Skeletal muscle cell (primary cell): ENCODE measurements around the gene GNB5.
"Not testable (repeated sequence)": the region's sequence is repeated elsewhere in the genome, so short reads cannot be mapped to it uniquely, and the experiment has no call there.

ENCODE experiments used
- DNase-seq: peaks from one replicate; pipeline ENCODE4 v3.0.0-alpha.2; 2010; ENCODE audit warnings: low read depth
- H3K4me3 ChIP-seq: 2 replicates; pipeline ENCODE4 v1.5.1; 2011; ENCODE audit warnings: low read depth, mild to moderate bottlenecking, control low read depth, low read length, moderate library complexity

The GNB5 gene

GRCh38 chr15:52100807-52101442 lies 90.3 kb downstream of the GNB5 start:
- no peak overlapping the region for H3K4me3 ChIP-seq
- DNase-seq = peak; percentile 83

GRCh38 chr15:52099651-52100272 lies 91.4 kb downstream of the GNB5 start:
- DNase-seq = no peak
- H3K4me3 ChIP-seq = no peak overlapping the region

DNA sequence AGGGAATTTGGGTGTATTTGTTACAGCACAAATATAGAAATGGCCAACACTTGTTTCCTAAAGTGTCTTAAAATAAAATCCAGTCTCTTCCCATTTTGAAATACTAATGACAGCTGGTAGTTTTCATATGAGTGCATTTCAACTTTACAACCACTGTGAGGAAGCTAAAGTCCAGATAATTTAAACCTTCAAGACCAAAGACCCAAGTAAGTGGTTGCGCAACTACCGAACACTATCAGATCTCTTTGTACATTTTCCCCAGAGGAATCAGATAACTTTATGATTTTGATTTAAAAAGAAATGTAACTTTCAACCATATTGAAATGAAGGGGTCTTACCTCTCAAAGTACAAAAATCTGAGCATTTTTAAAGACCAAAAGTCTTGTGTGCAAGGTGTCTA lies 92.9 kb downstream of the GNB5 start:
- no peak overlapping the region for H3K4me3 ChIP-seq
- no peak for DNase-seq

DNA sequence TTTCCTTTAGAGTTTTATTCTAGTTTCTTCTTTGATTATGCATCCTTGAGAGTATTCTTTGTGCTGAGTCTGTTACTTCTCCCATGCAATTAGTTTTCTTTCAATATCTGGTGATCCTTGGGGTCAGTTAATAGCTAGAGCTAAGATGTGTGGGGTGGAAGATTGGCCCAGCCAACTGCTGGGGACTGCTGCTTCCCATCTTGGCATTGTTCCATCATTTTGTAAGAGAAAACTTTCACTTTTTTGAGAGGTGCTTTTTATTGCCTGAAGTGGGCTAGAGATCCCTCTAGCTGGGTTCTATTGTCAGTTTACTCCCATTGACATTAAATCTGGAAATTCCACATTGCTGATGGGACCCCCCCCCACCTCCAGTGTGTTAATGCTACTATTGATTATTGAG lies 94.0 kb downstream of the GNB5 start:
- no peak for DNase-seq
- H3K4me3 ChIP-seq = no peak overlapping the region

DNA sequence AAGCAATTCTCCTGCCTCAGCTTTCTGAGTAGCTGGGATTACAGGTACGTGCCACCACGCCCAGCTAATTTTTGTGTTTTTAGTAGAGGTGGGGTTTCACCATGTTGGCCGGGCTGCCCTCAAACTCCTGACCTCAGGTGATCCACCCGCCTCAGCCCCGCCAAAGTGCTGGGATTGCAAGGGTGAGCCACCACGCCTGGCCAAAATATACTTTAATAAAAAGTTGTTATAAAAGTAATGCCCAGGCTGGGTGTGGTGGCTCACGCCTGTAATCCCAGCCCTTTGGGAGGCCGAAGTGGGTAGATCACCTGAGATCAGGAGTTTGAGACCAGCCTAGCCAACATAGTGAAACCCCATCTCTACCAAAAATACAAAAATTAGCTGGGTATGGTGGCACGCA lies 94.7 kb downstream of the GNB5 start:
- DNase-seq, H3K4me3 ChIP-seq: not testable (repeated sequence)

DNA sequence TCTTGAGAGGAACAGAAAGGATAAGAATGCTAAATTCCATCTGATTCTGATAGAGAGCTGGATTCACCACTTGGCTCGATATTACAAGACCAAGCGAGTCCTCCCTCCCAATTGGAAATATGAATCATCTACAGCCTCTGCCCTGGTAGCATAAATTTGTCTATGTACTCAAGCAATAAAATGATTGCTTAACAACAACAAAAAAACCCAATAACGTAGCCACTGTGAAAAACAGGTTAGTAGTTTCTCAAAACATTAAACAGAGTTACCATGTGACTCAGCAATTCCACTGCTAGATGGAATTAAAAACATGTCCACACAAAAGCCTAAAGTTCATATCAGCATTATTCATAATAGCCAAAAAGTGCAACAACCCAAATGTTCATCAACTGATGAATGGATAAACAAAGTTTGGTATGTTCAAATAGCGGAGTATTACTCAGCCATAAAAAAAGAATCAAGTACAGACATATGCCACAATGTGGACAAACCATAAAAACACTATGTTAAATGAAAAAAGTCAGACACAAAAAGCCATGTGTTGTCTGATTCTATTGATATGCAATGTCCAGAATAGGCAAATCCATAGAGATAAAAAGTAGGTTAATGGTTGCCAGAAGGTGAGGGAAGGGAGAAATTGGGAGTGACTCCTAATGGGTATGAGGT lies 95.5 kb downstream of the GNB5 start:
- DNase-seq = peak; percentile 86

GRCh38 chr15:52094811-52095584 lies 96.2 kb downstream of the GNB5 start:
- DNase-seq = no peak
- no peak overlapping the region for H3K4me3 ChIP-seq

More for the DNA sequence above, 95.5 kb downstream of the GNB5 start:
- H3K4me3 ChIP-seq = no peak overlapping the region

GRCh38 chr15:52093539-52094510 lies 97.4 kb downstream of the GNB5 start:
- H3K4me3 ChIP-seq = no peak overlapping the region
- peak; percentile 84 for DNase-seq

DNA sequence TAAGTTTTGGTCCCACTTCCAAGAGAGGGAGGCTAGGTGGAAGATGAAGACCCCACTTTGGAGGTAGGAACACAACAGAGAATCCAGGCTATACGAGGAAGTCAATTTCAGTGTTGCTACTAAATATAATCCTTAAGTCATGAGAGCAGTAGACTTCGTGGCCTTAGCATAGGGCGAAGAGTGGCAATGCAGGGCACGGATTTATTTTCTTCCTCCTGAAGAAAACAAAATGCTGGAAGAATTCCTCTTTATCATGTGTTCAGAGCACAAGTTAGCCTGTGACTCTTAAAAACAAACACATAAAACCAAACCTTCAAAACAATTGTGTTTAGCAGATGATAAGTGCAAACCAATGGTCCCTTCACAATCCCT lies 98.0 kb downstream of the GNB5 start:
- H3K4me3 ChIP-seq = no peak overlapping the region

GRCh38 chr15:52090193-52090592 lies 101.0 kb downstream of the GNB5 start:
- no peak for DNase-seq
- H3K4me3 ChIP-seq = no peak overlapping the region

More for the DNA sequence above, 98.0 kb downstream of the GNB5 start:
- DNase-seq = no peak

DNA sequence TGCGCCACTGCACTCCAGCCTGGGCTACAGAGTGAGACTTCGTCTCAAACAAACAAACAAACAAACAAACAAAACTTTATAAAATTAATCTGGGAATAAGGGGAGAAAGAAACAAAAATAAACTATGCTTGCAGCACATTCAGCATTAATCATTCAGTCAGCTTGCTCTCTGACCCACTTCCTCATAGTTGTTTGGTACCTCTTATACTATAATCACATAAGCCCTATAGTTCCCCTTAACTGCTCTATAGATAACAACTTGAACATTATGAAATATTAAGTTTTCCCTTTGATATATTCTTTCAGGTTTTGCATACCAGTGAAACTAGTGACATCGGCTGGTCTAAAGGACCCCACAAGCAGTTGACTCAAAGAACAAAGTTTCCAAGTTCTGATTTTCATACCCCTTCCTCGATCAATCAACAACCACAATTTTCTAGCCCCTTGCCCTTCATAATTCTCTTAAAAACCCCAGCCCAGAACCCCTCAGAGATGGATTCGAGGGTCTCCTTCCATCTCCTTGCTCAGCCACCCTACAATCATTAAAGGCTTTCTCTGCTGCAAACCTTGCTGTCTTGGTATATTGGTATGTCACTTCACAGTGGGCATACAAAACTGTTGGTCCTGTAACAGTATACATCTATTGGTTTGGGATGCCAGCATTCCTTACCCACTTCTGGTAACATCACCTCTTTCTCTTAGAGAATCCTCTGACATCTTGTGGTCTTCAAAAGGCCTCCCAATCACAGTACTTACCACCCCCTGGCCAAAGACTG lies 105.0 kb downstream of the GNB5 start:
- DNase-seq = no peak
- no peak overlapping the region for H3K4me3 ChIP-seq

- H3K4me3 ChIP-seq = no peak overlapping the region
- DNase-seq = no peak
These were observed 105.9 kb downstream of the GNB5 start for GRCh38 chr15:52085299-52085698.

GRCh38 chr15:52083603-52084002 lies 107.6 kb downstream of the GNB5 start:
- DNase-seq = no peak
- H3K4me3 ChIP-seq = no peak overlapping the region

DNA sequence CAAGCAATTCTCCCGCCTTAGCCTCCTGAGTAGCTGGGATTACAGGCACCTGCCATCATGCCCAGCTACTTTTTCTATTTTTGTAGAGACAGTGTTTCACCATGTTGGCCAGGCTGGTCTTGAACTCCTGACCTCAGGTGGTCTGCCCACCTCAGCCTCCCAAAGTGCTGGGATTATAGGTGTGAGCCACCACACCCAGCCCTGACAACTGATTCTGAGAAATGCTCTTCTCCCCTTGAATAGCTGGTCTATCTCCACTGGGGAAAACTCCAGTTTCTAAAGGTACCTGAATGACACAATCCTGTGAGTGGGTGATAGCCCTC lies 108.2 kb downstream of the GNB5 start:
- DNase-seq, H3K4me3 ChIP-seq: not testable (repeated sequence)

DNA sequence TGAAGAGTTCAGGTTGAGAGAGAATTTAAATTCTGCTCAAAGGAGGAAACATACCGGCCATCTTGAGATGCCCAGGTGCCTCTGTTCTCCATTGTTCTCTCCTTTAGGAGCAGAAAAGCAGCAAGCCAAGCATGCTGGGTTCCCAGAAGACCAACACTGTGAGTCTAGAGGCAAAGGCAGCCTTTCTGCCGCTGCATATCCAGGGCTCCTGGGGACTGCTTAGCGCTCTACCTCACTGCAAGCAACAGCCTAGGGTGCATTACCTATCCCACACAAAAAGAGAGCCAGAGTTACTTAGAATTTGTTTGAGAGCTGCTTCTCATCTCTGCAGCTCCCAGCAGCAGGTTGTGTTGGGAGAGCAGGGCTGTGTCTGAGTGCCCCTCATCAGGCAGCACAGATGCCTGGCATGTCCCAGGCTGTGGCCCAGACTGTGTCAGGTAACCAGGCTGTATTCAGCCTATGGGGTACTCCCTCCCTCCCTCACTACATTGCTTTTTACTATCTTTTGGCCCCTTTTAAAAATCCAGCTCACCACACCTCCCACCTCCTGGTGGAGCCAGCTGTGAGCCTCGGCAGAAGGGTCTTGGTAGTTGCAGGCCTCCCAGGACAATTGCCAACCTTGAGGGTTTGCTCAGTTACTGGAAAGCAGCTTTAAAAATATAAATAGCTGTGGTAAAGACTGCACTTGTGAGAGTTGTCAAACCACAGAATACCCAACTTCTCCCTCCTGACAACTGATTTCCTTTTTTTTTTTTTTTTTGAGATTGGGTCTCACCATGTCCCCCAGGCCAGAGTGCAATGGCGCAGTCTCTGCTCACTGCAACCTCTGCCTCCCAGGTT lies 108.8 kb downstream of the GNB5 start:
- H3K4me3 ChIP-seq = no peak overlapping the region
- DNase-seq = peak; percentile 28

DNA sequence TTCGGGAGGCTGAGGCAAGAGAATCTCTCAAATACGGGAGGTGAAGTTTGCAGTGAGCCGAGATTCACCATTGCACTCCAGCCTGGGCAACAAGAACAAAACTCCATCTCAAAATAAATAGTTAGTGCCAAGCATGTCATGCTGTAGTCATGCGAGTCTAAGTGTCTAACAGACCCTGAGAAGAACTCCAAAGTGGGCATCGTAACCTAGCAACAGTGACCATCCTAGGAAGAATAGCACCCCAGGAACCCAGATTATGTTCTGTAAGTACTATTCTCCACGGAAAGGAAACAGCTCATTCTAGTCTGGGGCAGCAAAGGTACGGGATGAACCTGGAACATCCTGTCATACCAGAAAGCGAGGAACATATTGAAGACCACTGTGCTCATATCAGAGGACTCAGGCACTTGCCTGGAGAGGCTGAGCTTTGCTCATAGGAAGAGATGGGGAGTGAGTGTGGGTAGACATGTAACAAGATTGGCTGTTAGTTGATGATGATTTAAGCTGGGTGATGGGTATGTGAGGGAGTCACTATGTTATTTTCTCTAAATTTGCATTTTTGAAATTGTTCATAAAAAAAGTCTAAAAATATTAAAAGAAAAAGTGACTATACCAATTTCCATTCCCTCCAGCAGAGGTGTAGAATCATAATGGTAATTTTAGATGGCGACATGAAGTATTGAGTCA lies 110.3 kb downstream of the GNB5 start:
- no peak for DNase-seq
- no peak overlapping the region for H3K4me3 ChIP-seq

- H3K4me3 ChIP-seq = no peak overlapping the region
- DNase-seq = no peak
These were observed 111.2 kb downstream of the GNB5 start for GRCh38 chr15:52080031-52080430.
